UCSD-AML1 (cell line): ENCODE results near the gene ENTPD6.
"Not testable (repeated sequence)": the region's sequence is repeated elsewhere in the genome, so short reads cannot be mapped to it uniquely, and the experiment has no call there.

Experiments used
- DNase-seq: peaks from one replicate; lab custom pipeline; 2025; ENCODE audit not compliant: unreplicated experiment; lab: John Stamatoyannopoulos, UW

The ENTPD6 gene

GRCh38 chr20:25223179-25223661 is 27.7 kb downstream of the ENTPD6 start:
- peak; percentile 37 for DNase-seq

- DNase-seq: no peak
Observed at GRCh38 chr20:25223765-25224720, 28.5 kb downstream of the ENTPD6 start.

GRCh38 chr20:25224941-25225340 is 29.4 kb downstream of the ENTPD6 start:
- DNase-seq: no peak

GRCh38 chr20:25225642-25226432 is 30.3 kb downstream of the ENTPD6 start:
- no peak for DNase-seq

- DNase-seq: peak; percentile 33
Observed at GRCh38 chr20:25226433-25227316, 31.2 kb downstream of the ENTPD6 start.

- DNase-seq: no peak
Observed at GRCh38 chr20:25227317-25227831, 31.9 kb downstream of the ENTPD6 start.

- DNase-seq: no peak
Observed at GRCh38 chr20:25229486-25230165, 34.1 kb downstream of the ENTPD6 start.

- no peak for DNase-seq
Observed at GRCh38 chr20:25230166-25230831, 34.8 kb downstream of the ENTPD6 start.

- DNase-seq: no peak
Observed at GRCh38 chr20:25233016-25233772, 37.7 kb downstream of the ENTPD6 start.

- DNase-seq: not testable (repeated sequence)
Observed at GRCh38 chr20:25234009-25234849, 38.7 kb downstream of the ENTPD6 start.

- DNase-seq: no peak
Observed at GRCh38 chr20:25236450-25237304, 41.2 kb downstream of the ENTPD6 start.

- peak; percentile 40 for DNase-seq
Observed at GRCh38 chr20:25237610-25238318, 42.3 kb downstream of the ENTPD6 start.

GRCh38 chr20:25238319-25239037 is 43.0 kb downstream of the ENTPD6 start:
- no peak for DNase-seq

GRCh38 chr20:25239387-25240370 is 44.2 kb downstream of the ENTPD6 start:
- DNase-seq: no peak
